ENCODE measurements around the gene USP54. TPM values are rescaled to one million over a fixed set of nuclear protein-coding genes. Genes with fewer than 3 reads are reported as not detected.

Gene USP54
- total RNA-seq, 1 experiment from 2014 or later, result 37.9 TPM

- Histone ChIP-seq H3K4me1 (ENCODE audit: insufficient read depth, low read length) (no peaks in the 10 kb centered on the region), H2BK12ac (ENCODE audit: insufficient read length, low read depth, low read length) (no peak overlapping the region), H3K23me2 (ENCODE audit: insufficient read length, low read depth, low read length, poor library complexity, severe bottlenecking) (no peaks in the 10 kb centered on the region), H4K5ac (ENCODE audit: insufficient read length, low read depth, low read length) (no peak overlapping the region), H4K8ac (replicated peaks; ENCODE audit: insufficient read length, low read depth, low read length) (no peak overlapping the region), H3T11ph (ENCODE audit: low read length) (no peak overlapping the region), H2BK5ac (ENCODE audit: insufficient read length, low read length) (no peak overlapping the region), H4K91ac (ENCODE audit: insufficient read length, low read depth, low read length) (no peak overlapping the region), H4K20me1 (ENCODE audit: control insufficient read depth, insufficient read depth, insufficient read length) (no peaks in the 10 kb centered on the region), H3K18ac (ENCODE audit: insufficient read length, low read depth, low read length) (no peak overlapping the region), H3K27ac (ENCODE audit: insufficient read length, low read depth, low read length) (no peak overlapping the region), H3K9ac (ENCODE audit: extremely low read depth, insufficient read length, low read length) (no peak overlapping the region), H3K14ac (ENCODE audit: insufficient read depth, low read length) (no peak overlapping the region), H3K4ac (ENCODE audit: low read depth, low read length) (no peak overlapping the region), H3K79me2 (ENCODE audit: insufficient read depth, low read length) (no peaks in the 10 kb centered on the region), H2BK15ac (ENCODE audit: low read depth, low read length) (no peak overlapping the region), H2AK5ac (ENCODE audit: insufficient read length, low read length) (no peak overlapping the region), H3K79me1 (ENCODE audit: insufficient read depth, low read depth, low read length, poor library complexity, severe bottlenecking) (no peaks in the 10 kb centered on the region), H3K27me3 (ENCODE audit: insufficient read depth, low read length) (no peaks in the 10 kb centered on the region), H3K23ac (ENCODE audit: insufficient read length, low read depth, low read length) (no peak overlapping the region), H2AFZ (ENCODE audit: low read length) (no peak overlapping the region), H2BK20ac (ENCODE audit: low read depth, low read length, poor library complexity, severe bottlenecking) (no peak overlapping the region), H3K9me3 (ENCODE audit: control insufficient read depth, low read depth, low read length) (no peaks in the 10 kb centered on the region), H3K56ac (ENCODE audit: insufficient read length, low read depth, low read length) (no peak overlapping the region), H3K4me2 (ENCODE audit: insufficient read depth, insufficient read length, low read length) (no peak overlapping the region), H2BK120ac (ENCODE audit: low read depth, low read length, poor library complexity, severe bottlenecking) (no peak overlapping the region)
- no peak overlapping the region for H3K4me3 Mint-ChIP-seq
- no peaks in the 10 kb centered on the region; a peak in 1 of 7 replicates for H3K36me3 Mint-ChIP-seq (ENCODE audit: insufficient read depth in 1 of 3, low read depth in 3 of 3)
- H3K27ac Mint-ChIP-seq, result no peak overlapping the region; a peak in 1 of 7 replicates
- no CpG with 5 or more reads among the region's 5 CpGs for WGBS (ENCODE audit: extremely low coverage, insufficient read length, low lambda C conversion rate)
- no peak for DNase-seq
- TF ChIP-seq CTCF (conservative IDR thresholded peaks at IDR 0.05), result no peak
- H3K9me3 Mint-ChIP-seq, result no peaks in the 10 kb centered on the region; a peak in 1 of 5 replicates
- no peaks in the 10 kb centered on the region for H3K27me3 Mint-ChIP-seq (ENCODE audit: low read depth)
- peaks cover 21 to 24% of the 10 kb centered on the region in 2 experiments for H3K4me1 Mint-ChIP-seq
Observed at GRCh38 chr10:73629165-73629564, 38.0 kb upstream of the USP54 start.

All from H9 (cell line).